ENCODE data around the gene MYMK. TPM values are rescaled to one million over a fixed set of nuclear protein-coding genes. Genes with fewer than 3 reads are reported as not detected.

MYMK gene
- total RNA-seq, 1 donor from 2014 or later = not detected

GRCh38 chr9:133528001-133528875 is 3.5 kb upstream of the MYMK start:
- no peak for DNase-seq (ENCODE audit: low read depth)
- H3K4me3 ChIP-seq (ENCODE audit: low read depth, low read length) = no peak overlapping the region
- no peak for TF ChIP-seq CTCF (IDR thresholded peaks at IDR 0.05; ENCODE audit: insufficient read depth, low read length, poor library complexity, severe bottlenecking)
- no peaks in the 10 kb centered on the region for H3K36me3 ChIP-seq (ENCODE audit: control insufficient read depth, insufficient read depth, low read length)
- peaks cover 83% of the 10 kb centered on the region for H3K27me3 ChIP-seq (ENCODE audit: control insufficient read depth, insufficient read depth, low read length)

- H3K4me3 ChIP-seq (ENCODE audit: low read depth, low read length) = no peak overlapping the region
- TF ChIP-seq CTCF (IDR thresholded peaks at IDR 0.05; ENCODE audit: insufficient read depth, low read length, poor library complexity, severe bottlenecking) = no peak
- H3K27me3 ChIP-seq (ENCODE audit: control insufficient read depth, insufficient read depth, low read length) = peaks cover 80% of the 10 kb centered on the region
- H3K36me3 ChIP-seq (ENCODE audit: control insufficient read depth, insufficient read depth, low read length) = no peaks in the 10 kb centered on the region
- DNase-seq (ENCODE audit: low read depth) = no peak
Observed at GRCh38 chr9:133527444-133527920, 2.7 kb upstream of the MYMK start.

- H3K27me3 ChIP-seq (ENCODE audit: control insufficient read depth, insufficient read depth, low read length) = peaks cover 81% of the 10 kb centered on the region
- no peaks in the 10 kb centered on the region for H3K36me3 ChIP-seq (ENCODE audit: control insufficient read depth, insufficient read depth, low read length)
- no peak for TF ChIP-seq CTCF (IDR thresholded peaks at IDR 0.05; ENCODE audit: insufficient read depth, low read length, poor library complexity, severe bottlenecking)
- no peak for DNase-seq (ENCODE audit: low read depth)
- H3K4me3 ChIP-seq (ENCODE audit: low read depth, low read length) = no peak overlapping the region
Observed at GRCh38 chr9:133526721-133527321, 2.1 kb upstream of the MYMK start.

- peaks cover 76% of the 10 kb centered on the region for H3K27me3 ChIP-seq (ENCODE audit: control insufficient read depth, insufficient read depth, low read length)
- no peak for TF ChIP-seq CTCF (IDR thresholded peaks at IDR 0.05; ENCODE audit: insufficient read depth, low read length, poor library complexity, severe bottlenecking)
Observed at GRCh38 chr9:133525677-133526076, 918 bp upstream of the MYMK start.

GRCh38 chr9:133524146-133524545 is 613 bp downstream of the MYMK start:
- peaks cover 67% of the 10 kb centered on the region for H3K27me3 ChIP-seq (ENCODE audit: control insufficient read depth, insufficient read depth, low read length)
- no peak overlapping the region for H3K4me3 ChIP-seq (ENCODE audit: low read depth, low read length)
- no peak for TF ChIP-seq CTCF (IDR thresholded peaks at IDR 0.05; ENCODE audit: insufficient read depth, low read length, poor library complexity, severe bottlenecking)
- H3K36me3 ChIP-seq (ENCODE audit: control insufficient read depth, insufficient read depth, low read length) = no peaks in the 10 kb centered on the region
- DNase-seq (ENCODE audit: low read depth) = no peak

More at GRCh38 chr9:133525677-133526076, 918 bp upstream of the MYMK start:
- no peak for DNase-seq (ENCODE audit: low read depth)
- Histone ChIP-seq H3K4me3 (ENCODE audit: low read depth, low read length) (no peak overlapping the region), H3K36me3 (ENCODE audit: control insufficient read depth, insufficient read depth, low read length) (no peaks in the 10 kb centered on the region)
